Small intestine (tissue), 7 donors: ENCODE results near the gene NOL12. TPM values are rescaled to one million over a fixed set of nuclear protein-coding genes. Genes with fewer than 3 reads are reported as not detected.
A peak's percentile ranks its signal among the peaks of the same experiment; 100 is the strongest.

Experiments used
- DNase-seq, 2 donors: peaks; one replicate each; pipeline versions ENCODE4 v3.0.0 to v3.0.0-alpha.2; 2013
- FAIRE-seq: peaks from 2 replicates; lab custom pipeline; 2012; peaks lifted over from hg19 to GRCh38; lab: Jason Lieb, UNC
- H3K27ac ChIP-seq, 3 donors: one replicate each; pipeline ENCODE4 v1.5.1; 2013; ENCODE audit warnings: low read length in 2 of 3, mild to moderate bottlenecking in 2 of 3, control low read depth in 1 of 3, inconsistent platforms in 1 of 3, low read depth in 1 of 3, moderate library complexity in 1 of 3
- H3K27me3 ChIP-seq, 3 donors: one replicate each; pipeline ENCODE4 v1.6.1; 2013; ENCODE audit warnings: low read length in 3 of 3, inconsistent platforms in 1 of 3; ENCODE audit not compliant: control insufficient read depth in 3 of 3, insufficient read depth in 3 of 3
- H3K36me3 ChIP-seq, 3 donors: one replicate each; pipeline ENCODE4 v1.6.1; 2013; ENCODE audit warnings: low read length in 3 of 3, inconsistent platforms in 1 of 3, low read depth in 1 of 3, mild to moderate bottlenecking in 1 of 3, moderate library complexity in 1 of 3; ENCODE audit not compliant: control insufficient read depth in 3 of 3, insufficient read depth in 2 of 3
- H3K4me1 ChIP-seq, 3 donors: one replicate each; pipeline ENCODE4 v1.6.1; 2013; ENCODE audit warnings: low read length in 2 of 3, inconsistent platforms in 1 of 3, low read depth in 1 of 3, mild to moderate bottlenecking in 1 of 3, moderate library complexity in 1 of 3; ENCODE audit not compliant: control insufficient read depth in 3 of 3, insufficient read depth in 2 of 3
- H3K4me3 ChIP-seq, 3 donors: one replicate each; pipeline ENCODE4 v1.5.1; 2013; ENCODE audit warnings: low read length in 3 of 3, control low read depth in 1 of 3, inconsistent platforms in 1 of 3, low read depth in 1 of 3, mild to moderate bottlenecking in 1 of 3, moderate library complexity in 1 of 3
- H3K9me3 ChIP-seq, 2 donors: one replicate each; pipeline ENCODE4 v1.6.1; 2013; ENCODE audit warnings: low read depth in 1 of 2, low read length in 1 of 2; ENCODE audit not compliant: control insufficient read depth in 2 of 2, insufficient read depth in 1 of 2
- WGBS, 3 donors: extraction: QIAGEN DNeasy Blood & Tissue Kit; methylation state at CpG; one replicate each; pipeline ENCODE4 v1.1.7; 2013; 5-methylcytosine and 5-hydroxymethylcytosine counted together
- polyA plus RNA-seq, 4 donors: library from polyadenylated mRNA; stranded (reverse) in 3 of 4; unstranded in 1 of 4; fragments of 200-250 nt in 3 of 4; fragments of 120-200 nt in 1 of 4; gene quantifications; one replicate each; pipeline versions ENCODE4 v1.2.1 to v1.2.3, GENCODE V29; 2013
- donor health status: healthy with polysubstance abuse.
- donor health status: control.
- donor health status: control.
- donor health status: Bipolar disorder and iron deficiency.
- donor health status: healthy.

Gene NOL12
- polyA plus RNA-seq, 4 donors = 16.6 to 28.9 (median 23.3) TPM

GRCh38 chr22:37640591-37641560 lies 45.3 kb upstream of the NOL12 start:
- peak overlapping the region; percentile 68 to 81 (median 78) for H3K4me3 ChIP-seq
- FAIRE-seq (no peak), DNase-seq (peak; percentile 58 to 60)
- peaks cover 2 to 70% (median 3%) of the 10 kb centered on the region in 3 donors for H3K36me3 ChIP-seq
- H3K27ac ChIP-seq = peak overlapping the region; percentile 91 to 96 (median 92)
- peaks cover 0 to 62% (median 16%) of the 10 kb centered on the region in 3 donors for H3K4me1 ChIP-seq
- 13 to 41% (median 34%) methylated on average over 18 to 24 of the region's 24 CpGs for WGBS, 3 donors
- no peaks in the 10 kb centered on the region for H3K27me3 ChIP-seq
- no peaks in the 10 kb centered on the region for H3K9me3 ChIP-seq

- Histone ChIP-seq H3K4me1 (peaks cover 0 to 55% (median 12%) of the 10 kb centered on the region in 3 donors), H3K9me3 (no peaks in the 10 kb centered on the region), H3K4me3 (peak overlapping the region in 1 of 3 donors; percentile 78), H3K36me3 (peaks cover 2 to 70% (median 3%) of the 10 kb centered on the region in 3 donors), H3K27me3 (no peaks in the 10 kb centered on the region), H3K27ac (peak overlapping the region; percentile 91 to 96 (median 92))
- 14 to 61% (median 34%) methylated on average over 5 of the region's 5 CpGs for WGBS, 3 donors
- FAIRE-seq (no peak), DNase-seq (peak; percentile 74 to 91)
These were observed 44.6 kb upstream of the NOL12 start for GRCh38 chr22:37641561-37641949.

GRCh38 chr22:37643225-37643847 lies 42.8 kb upstream of the NOL12 start:
- no peaks in the 10 kb centered on the region for H3K27me3 ChIP-seq
- H3K36me3 ChIP-seq = peaks cover 2 to 73% (median 7%) of the 10 kb centered on the region in 3 donors
- no peak overlapping the region for H3K4me3 ChIP-seq
- H3K9me3 ChIP-seq = no peaks in the 10 kb centered on the region
- FAIRE-seq (no peak), DNase-seq (peak; percentile 88 to 90)
- H3K27ac ChIP-seq = peak overlapping the region in 2 of 3 donors; percentile 43 to 92
- peaks cover 0 to 37% (median 2%) of the 10 kb centered on the region in 3 donors for H3K4me1 ChIP-seq
- WGBS, 3 donors = 19 to 27% (median 24%) methylated on average over 8 to 9 of the region's 9 CpGs

- FAIRE-seq = no peak
- DNase-seq = peak in 1 of 2 donors; percentile 73
- Histone ChIP-seq H3K36me3 (peaks cover 11 to 99% (median 14%) of the 10 kb centered on the region in 3 donors), H3K9me3 (no peaks in the 10 kb centered on the region), H3K27ac (peak overlapping the region in 2 of 3 donors; percentile 65 to 75), H3K4me1 (peaks cover 0 to 12% (median 2%) of the 10 kb centered on the region in 3 donors), H3K4me3 (no peak overlapping the region), H3K27me3 (no peaks in the 10 kb centered on the region)
- 81 to 91% (median 89%) methylated on average over 9 of the region's 9 CpGs for WGBS, 3 donors
These were observed 38.8 kb upstream of the NOL12 start for GRCh38 chr22:37647317-37647716.

- Histone ChIP-seq H3K9me3 (no peaks in the 10 kb centered on the region), H3K27me3 (no peaks in the 10 kb centered on the region), H3K27ac (peak overlapping the region in 2 of 3 donors; percentile 77 to 86), H3K36me3 (peaks cover 11 to 97% (median 14%) of the 10 kb centered on the region in 3 donors), H3K4me3 (no peak overlapping the region), H3K4me1 (peaks cover 0 to 7% (median 2%) of the 10 kb centered on the region in 3 donors)
- DNase-seq (peak in 1 of 2 donors; percentile 99), FAIRE-seq (no peak)
- 22 to 70% (median 44%) methylated on average over 9 of the region's 9 CpGs for WGBS, 3 donors
These were observed 38.2 kb upstream of the NOL12 start for GRCh38 chr22:37647928-37648327.

- Histone ChIP-seq H3K36me3 (peaks cover 11 to 94% (median 11%) of the 10 kb centered on the region in 3 donors), H3K4me1 (peaks cover 0 to 16% (median 8%) of the 10 kb centered on the region in 3 donors), H3K9me3 (no peaks in the 10 kb centered on the region), H3K4me3 (no peak overlapping the region), H3K27ac (peak overlapping the region in 1 of 3 donors; percentile 22), H3K27me3 (no peaks in the 10 kb centered on the region)
- no peak for DNase-seq
- no peak for FAIRE-seq
- 95 to 99% (median 96%) methylated on average over 17 of the region's 17 CpGs for WGBS, 3 donors
These were observed 35.5 kb upstream of the NOL12 start for GRCh38 chr22:37650463-37651136.

- Histone ChIP-seq H3K27ac (peak overlapping the region; percentile 88 to 93 (median 89)), H3K4me3 (no peak overlapping the region), H3K4me1 (peaks cover 2 to 28% (median 7%) of the 10 kb centered on the region in 3 donors), H3K36me3 (peaks cover 3 to 64% (median 11%) of the 10 kb centered on the region in 3 donors), H3K27me3 (no peaks in the 10 kb centered on the region), H3K9me3 (no peaks in the 10 kb centered on the region)
- FAIRE-seq = no peak
- WGBS, 3 donors = 25 to 65% (median 47%) methylated on average over 12 to 14 of the region's 14 CpGs
- DNase-seq = peak; percentile 80 to 97
These were observed 31.4 kb upstream of the NOL12 start for GRCh38 chr22:37654563-37655251.
